Mesothelial cell of epicardium (in vitro differentiated cells): Measurements from ENCODE around the gene EHBP1L1. TPM values are rescaled to one million over a fixed set of nuclear protein-coding genes. Genes with fewer than 3 reads are reported as not detected.
A peak's percentile ranks its signal among the peaks of the same experiment; 100 is the strongest.

Source experiments
- DNase-seq, 2 experiments: peaks; one replicate each; pipeline ENCODE4 v3.0.0; 2021; ENCODE audit warnings: low spot score in 2 of 2; ENCODE audit not compliant: unreplicated experiment in 2 of 2
- H3K27ac Mint-ChIP-seq: 2 replicates; pipeline ENCODE4 v1.8.0; 2021; ENCODE audit warnings: mixed read lengths
- H3K27me3 Mint-ChIP-seq: 2 replicates; pipeline ENCODE4 v1.8.0; 2021; ENCODE audit warnings: low read depth, mixed read lengths
- H3K36me3 Mint-ChIP-seq: 2 replicates; pipeline ENCODE4 v1.8.0; 2021; ENCODE audit warnings: mixed read lengths
- H3K4me1 Mint-ChIP-seq: 2 replicates; pipeline ENCODE4 v1.8.0; 2021; ENCODE audit warnings: mixed read lengths
- H3K4me3 Mint-ChIP-seq: 2 replicates; pipeline ENCODE4 v1.8.0; 2021; ENCODE audit warnings: mild to moderate bottlenecking, moderate library complexity, mixed read lengths
- H3K9me3 Mint-ChIP-seq: 2 replicates; pipeline ENCODE4 v1.8.0; 2021; ENCODE audit warnings: mixed read lengths
- total RNA-seq: library from RNA; stranded (reverse); gene quantifications from 3 replicates; pipeline ENCODE4 v1.2.1, GENCODE V29; 2021
- TF ChIP-seq, protein P1 (sequence below): fragments of 200-600 bp; sonication (generic); IDR thresholded peaks from one replicate; pipeline ENCODE4 v1.5.0; 2021; ENCODE audit warnings: antibody characterized with exemption; ENCODE audit not compliant: unreplicated experiment

Gene EHBP1L1
- total RNA-seq, 1 donor from 2014 or later, result 35.2 TPM

DNA sequence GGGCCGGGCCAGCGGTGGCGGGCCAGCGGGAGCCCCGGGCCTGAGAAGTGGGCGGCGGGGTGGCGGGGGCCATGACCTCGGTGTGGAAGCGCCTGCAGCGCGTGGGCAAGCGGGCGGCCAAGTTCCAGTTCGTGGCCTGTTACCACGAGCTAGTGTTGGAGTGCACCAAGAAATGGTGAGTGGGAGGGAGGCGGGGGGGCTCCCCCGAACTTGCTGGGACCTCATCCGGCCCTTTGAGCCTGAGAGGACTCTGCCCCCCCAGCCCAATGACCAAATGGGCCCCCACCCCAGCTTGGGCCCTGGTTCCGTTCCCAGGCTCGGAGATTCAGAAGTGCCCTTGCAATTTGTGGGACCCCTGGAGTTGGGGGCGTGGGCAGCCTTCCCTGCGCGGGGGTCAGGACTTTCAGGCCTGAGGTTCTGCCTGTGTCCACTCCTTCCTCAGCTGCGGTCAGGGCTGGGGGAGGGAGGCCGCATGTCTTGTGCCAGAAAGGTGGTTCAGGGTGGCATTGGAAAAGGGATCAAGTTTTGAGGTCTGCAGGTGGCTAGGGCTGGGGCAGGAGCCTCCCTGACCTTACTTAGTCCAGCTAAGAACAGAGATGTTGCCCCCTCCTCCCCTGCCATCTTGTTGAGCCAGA is 496 bp downstream of the EHBP1L1 start:
- no peak for DNase-seq
- TF ChIP-seq, protein P1, sequence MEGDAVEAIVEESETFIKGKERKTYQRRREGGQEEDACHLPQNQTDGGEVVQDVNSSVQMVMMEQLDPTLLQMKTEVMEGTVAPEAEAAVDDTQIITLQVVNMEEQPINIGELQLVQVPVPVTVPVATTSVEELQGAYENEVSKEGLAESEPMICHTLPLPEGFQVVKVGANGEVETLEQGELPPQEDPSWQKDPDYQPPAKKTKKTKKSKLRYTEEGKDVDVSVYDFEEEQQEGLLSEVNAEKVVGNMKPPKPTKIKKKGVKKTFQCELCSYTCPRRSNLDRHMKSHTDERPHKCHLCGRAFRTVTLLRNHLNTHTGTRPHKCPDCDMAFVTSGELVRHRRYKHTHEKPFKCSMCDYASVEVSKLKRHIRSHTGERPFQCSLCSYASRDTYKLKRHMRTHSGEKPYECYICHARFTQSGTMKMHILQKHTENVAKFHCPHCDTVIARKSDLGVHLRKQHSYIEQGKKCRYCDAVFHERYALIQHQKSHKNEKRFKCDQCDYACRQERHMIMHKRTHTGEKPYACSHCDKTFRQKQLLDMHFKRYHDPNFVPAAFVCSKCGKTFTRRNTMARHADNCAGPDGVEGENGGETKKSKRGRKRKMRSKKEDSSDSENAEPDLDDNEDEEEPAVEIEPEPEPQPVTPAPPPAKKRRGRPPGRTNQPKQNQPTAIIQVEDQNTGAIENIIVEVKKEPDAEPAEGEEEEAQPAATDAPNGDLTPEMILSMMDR, result no peak
- Mint-ChIP-seq H3K9me3 (no peaks in the 10 kb centered on the region), H3K4me3 (peak overlapping the region; percentile 66), H3K36me3 (peaks cover 3% of the 10 kb centered on the region), H3K27me3 (peaks cover 9% of the 10 kb centered on the region), H3K4me1 (peaks cover 41% of the 10 kb centered on the region), H3K27ac (peak overlapping the region; percentile 25)

GRCh38 chr11:65576867-65577755 is 1.3 kb downstream of the EHBP1L1 start:
- H3K36me3 Mint-ChIP-seq, result peaks cover 7% of the 10 kb centered on the region
- no peak for DNase-seq
- peaks cover 33% of the 10 kb centered on the region for H3K4me1 Mint-ChIP-seq
- peak overlapping the region; percentile 66 for H3K4me3 Mint-ChIP-seq
- TF ChIP-seq, protein P1, result no peak
- H3K9me3 Mint-ChIP-seq, result no peaks in the 10 kb centered on the region
- peaks cover 9% of the 10 kb centered on the region for H3K27me3 Mint-ChIP-seq
- peak overlapping the region; percentile 25 for H3K27ac Mint-ChIP-seq

GRCh38 chr11:65577756-65578109 is 1.9 kb downstream of the EHBP1L1 start:
- TF ChIP-seq, protein P1, result no peak
- peaks cover 9% of the 10 kb centered on the region for H3K27me3 Mint-ChIP-seq
- H3K27ac Mint-ChIP-seq, result no peak overlapping the region
- no peaks in the 10 kb centered on the region for H3K9me3 Mint-ChIP-seq
- peaks cover 31% of the 10 kb centered on the region for H3K4me1 Mint-ChIP-seq
- no peak for DNase-seq
- H3K36me3 Mint-ChIP-seq, result peaks cover 7% of the 10 kb centered on the region
- H3K4me3 Mint-ChIP-seq, result peak overlapping the region; percentile 26

DNA sequence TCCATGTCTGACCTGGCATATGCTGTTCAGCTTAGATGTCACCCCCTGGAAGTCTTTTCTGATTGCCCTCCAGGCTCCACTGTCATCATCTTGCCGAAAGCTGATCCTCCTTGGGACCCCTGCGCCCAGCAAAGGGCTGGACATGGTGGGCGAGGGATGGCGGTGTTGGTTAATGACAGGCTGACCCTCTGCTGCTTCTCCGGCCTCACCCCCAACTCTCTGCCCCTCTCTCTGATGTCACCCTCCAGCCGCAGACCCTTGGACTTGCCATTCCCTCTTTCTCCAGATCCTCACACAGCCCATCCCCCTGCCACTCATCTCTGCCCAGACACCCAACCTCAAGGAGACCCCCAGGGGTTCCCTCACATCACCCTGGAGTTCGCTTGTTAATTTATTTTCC is 2.3 kb downstream of the EHBP1L1 start:
- H3K4me1 Mint-ChIP-seq, result peaks cover 29% of the 10 kb centered on the region
- H3K4me3 Mint-ChIP-seq, result peak overlapping the region; percentile 26
- no peaks in the 10 kb centered on the region for H3K9me3 Mint-ChIP-seq
- no peak for DNase-seq
- H3K27ac Mint-ChIP-seq, result no peak overlapping the region
- TF ChIP-seq, protein P1, result no peak
- H3K36me3 Mint-ChIP-seq, result peaks cover 7% of the 10 kb centered on the region
- H3K27me3 Mint-ChIP-seq, result peaks cover 9% of the 10 kb centered on the region

GRCh38 chr11:65578667-65579066 is 2.8 kb downstream of the EHBP1L1 start:
- Mint-ChIP-seq H3K4me3 (no peak overlapping the region), H3K27me3 (peaks cover 9% of the 10 kb centered on the region), H3K9me3 (no peaks in the 10 kb centered on the region), H3K36me3 (peaks cover 7% of the 10 kb centered on the region), H3K4me1 (peaks cover 25% of the 10 kb centered on the region), H3K27ac (peak overlapping the region; percentile 14)
- no peak for DNase-seq
- TF ChIP-seq, protein P1, result no peak
